ENCODE results near the gene MCF2L2.

DNA sequence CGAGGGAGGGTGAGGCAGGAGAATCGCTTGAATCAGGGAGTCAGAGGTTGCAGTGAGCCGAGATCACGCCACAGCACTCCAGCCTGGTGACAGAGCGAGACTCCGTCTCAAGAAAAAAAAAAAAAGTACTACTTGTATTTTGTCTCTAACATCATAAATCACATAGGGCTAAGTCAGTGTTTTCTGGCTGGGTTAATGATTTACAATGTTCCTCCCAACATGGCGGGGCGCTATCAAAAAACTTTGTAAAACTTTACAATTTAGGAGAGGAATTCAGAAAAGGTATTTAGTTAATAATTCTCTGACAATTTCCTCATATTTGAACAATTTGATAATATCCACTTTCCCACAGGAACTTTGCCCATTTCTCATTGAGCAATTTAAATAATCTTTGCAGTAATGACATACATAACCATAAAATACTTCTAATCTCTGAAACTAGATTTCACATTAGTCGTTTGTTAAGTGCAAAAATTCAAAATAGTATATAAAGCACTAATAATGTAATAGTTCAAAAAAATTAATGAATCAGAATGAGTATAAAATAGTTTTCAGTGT is 202.0 kb downstream of the MCF2L2 start:
- no peak for TF ChIP-seq POLR2AphosphoS5 (IDR thresholded peaks at IDR 0.05; ENCODE audit: low read depth, low read length)
- TF ChIP-seq TAF1 (IDR thresholded peaks at IDR 0.05; ENCODE audit: borderline replicate concordance, insufficient read depth, low read length), result no peak
- TF ChIP-seq, protein P1, sequence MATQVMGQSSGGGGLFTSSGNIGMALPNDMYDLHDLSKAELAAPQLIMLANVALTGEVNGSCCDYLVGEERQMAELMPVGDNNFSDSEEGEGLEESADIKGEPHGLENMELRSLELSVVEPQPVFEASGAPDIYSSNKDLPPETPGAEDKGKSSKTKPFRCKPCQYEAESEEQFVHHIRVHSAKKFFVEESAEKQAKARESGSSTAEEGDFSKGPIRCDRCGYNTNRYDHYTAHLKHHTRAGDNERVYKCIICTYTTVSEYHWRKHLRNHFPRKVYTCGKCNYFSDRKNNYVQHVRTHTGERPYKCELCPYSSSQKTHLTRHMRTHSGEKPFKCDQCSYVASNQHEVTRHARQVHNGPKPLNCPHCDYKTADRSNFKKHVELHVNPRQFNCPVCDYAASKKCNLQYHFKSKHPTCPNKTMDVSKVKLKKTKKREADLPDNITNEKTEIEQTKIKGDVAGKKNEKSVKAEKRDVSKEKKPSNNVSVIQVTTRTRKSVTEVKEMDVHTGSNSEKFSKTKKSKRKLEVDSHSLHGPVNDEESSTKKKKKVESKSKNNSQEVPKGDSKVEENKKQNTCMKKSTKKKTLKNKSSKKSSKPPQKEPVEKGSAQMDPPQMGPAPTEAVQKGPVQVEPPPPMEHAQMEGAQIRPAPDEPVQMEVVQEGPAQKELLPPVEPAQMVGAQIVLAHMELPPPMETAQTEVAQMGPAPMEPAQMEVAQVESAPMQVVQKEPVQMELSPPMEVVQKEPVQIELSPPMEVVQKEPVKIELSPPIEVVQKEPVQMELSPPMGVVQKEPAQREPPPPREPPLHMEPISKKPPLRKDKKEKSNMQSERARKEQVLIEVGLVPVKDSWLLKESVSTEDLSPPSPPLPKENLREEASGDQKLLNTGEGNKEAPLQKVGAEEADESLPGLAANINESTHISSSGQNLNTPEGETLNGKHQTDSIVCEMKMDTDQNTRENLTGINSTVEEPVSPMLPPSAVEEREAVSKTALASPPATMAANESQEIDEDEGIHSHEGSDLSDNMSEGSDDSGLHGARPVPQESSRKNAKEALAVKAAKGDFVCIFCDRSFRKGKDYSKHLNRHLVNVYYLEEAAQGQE (IDR thresholded peaks at IDR 0.05; ENCODE audit: insufficient read depth in 1 of 2, low read depth in 2 of 2, low read length in 2 of 2), result no peak
- TF ChIP-seq SIN3A (IDR thresholded peaks at IDR 0.05; ENCODE audit: borderline replicate concordance, insufficient read depth, low read length), result no peak
- TF ChIP-seq FOXP2 (optimal IDR thresholded peaks at IDR 0.05; ENCODE audit: borderline replicate concordance, extremely low read depth, extremely low read length, insufficient read depth), result no peak

Data from PFSK-1 (cell line).